Germinal center (tissue), 1 donor: Measurements from ENCODE around the gene SSBP2.

Source experiments
- DNase-seq: peaks from one replicate; pipeline ENCODE4 v3.0.0; 2012; ENCODE audit warnings: mixed read lengths, low spot score

The SSBP2 gene

GRCh38 chr5:81751009-81751835 lies at the start of gene SSBP2:
Gene SSBP2 (minus strand): TSS chr5:81751097. CDS start chr5:81751042, 55 bp downstream.
- peak; percentile 95 for DNase-seq

- DNase-seq = no peak
Observed at GRCh38 chr5:81795666-81796065, 44.8 kb upstream of the SSBP2 start.

- DNase-seq = no peak
Observed at GRCh38 chr5:81794226-81794625, 43.3 kb upstream of the SSBP2 start.

GRCh38 chr5:81790336-81790735 lies 39.4 kb upstream of the SSBP2 start:
- DNase-seq = no peak

GRCh38 chr5:81789033-81789432 lies 38.1 kb upstream of the SSBP2 start:
- DNase-seq = no peak

- no peak for DNase-seq
Observed at GRCh38 chr5:81788329-81788728, 37.4 kb upstream of the SSBP2 start.

GRCh38 chr5:81787474-81788242 lies 36.8 kb upstream of the SSBP2 start:
- DNase-seq = no peak

GRCh38 chr5:81786991-81787390 lies 36.1 kb upstream of the SSBP2 start:
- no peak for DNase-seq

GRCh38 chr5:81786496-81786895 lies 35.6 kb upstream of the SSBP2 start:
- no peak for DNase-seq

GRCh38 chr5:81785322-81785721 lies 34.4 kb upstream of the SSBP2 start:
- DNase-seq = no peak

- no peak for DNase-seq
Observed at GRCh38 chr5:81783401-81783800, 32.5 kb upstream of the SSBP2 start.

GRCh38 chr5:81782811-81783210 lies 31.9 kb upstream of the SSBP2 start:
- no peak for DNase-seq

GRCh38 chr5:81779916-81780266 lies 29.0 kb upstream of the SSBP2 start:
- no peak for DNase-seq

- DNase-seq = peak; percentile 28
Observed at GRCh38 chr5:81779125-81779915, 28.4 kb upstream of the SSBP2 start.

GRCh38 chr5:81778642-81779041 lies 27.7 kb upstream of the SSBP2 start:
- DNase-seq = no peak

- DNase-seq = no peak
Observed at GRCh38 chr5:81776258-81776657, 25.4 kb upstream of the SSBP2 start.

GRCh38 chr5:81774374-81774773 lies 23.5 kb upstream of the SSBP2 start:
- no peak for DNase-seq

- no peak for DNase-seq
Observed at GRCh38 chr5:81773574-81773973, 22.7 kb upstream of the SSBP2 start.

GRCh38 chr5:81773161-81773560 lies 22.3 kb upstream of the SSBP2 start:
- DNase-seq = no peak

- no peak for DNase-seq
Observed at GRCh38 chr5:81772488-81772887, 21.6 kb upstream of the SSBP2 start.

GRCh38 chr5:81768935-81769452 lies 18.1 kb upstream of the SSBP2 start:
- no peak for DNase-seq

GRCh38 chr5:81767938-81768337 lies 17.0 kb upstream of the SSBP2 start:
- no peak for DNase-seq
